ENCODE data around the gene SYPL1.
"Not testable (repeated sequence)": the region's sequence is repeated elsewhere in the genome, so short reads cannot be mapped to it uniquely, and the experiment has no call there.

The SYPL1 gene

GRCh38 chr7:106139265-106140251, 27.4 kb upstream of the SYPL1 start:
- TF ChIP-seq Cebpa-rat (IDR thresholded peaks at IDR 0.05), result no peak
- H4K20me1 ChIP-seq, result no peaks in the 10 kb centered on the region
- no peak overlapping the region for H3K9ac ChIP-seq
- H3K4me1 ChIP-seq, result peaks cover 0 to 8% (median 0%) of the 10 kb centered on the region in 10 experiments; a peak in 1 of 20 replicates
- H3K36me3 ChIP-seq, result no peaks in the 10 kb centered on the region
- no peak overlapping the region for H3K4me3 ChIP-seq
- peak overlapping the region in 1 of 11 experiments; percentile 7; a peak in 1 of 22 replicates for H3K4me2 ChIP-seq
- H3K27ac ChIP-seq, result no peak overlapping the region
- no peaks in the 10 kb centered on the region for H3K27me3 ChIP-seq
- no peaks in the 10 kb centered on the region for H3K9me3 ChIP-seq (replicated peaks in 1 of 11)

DNA sequence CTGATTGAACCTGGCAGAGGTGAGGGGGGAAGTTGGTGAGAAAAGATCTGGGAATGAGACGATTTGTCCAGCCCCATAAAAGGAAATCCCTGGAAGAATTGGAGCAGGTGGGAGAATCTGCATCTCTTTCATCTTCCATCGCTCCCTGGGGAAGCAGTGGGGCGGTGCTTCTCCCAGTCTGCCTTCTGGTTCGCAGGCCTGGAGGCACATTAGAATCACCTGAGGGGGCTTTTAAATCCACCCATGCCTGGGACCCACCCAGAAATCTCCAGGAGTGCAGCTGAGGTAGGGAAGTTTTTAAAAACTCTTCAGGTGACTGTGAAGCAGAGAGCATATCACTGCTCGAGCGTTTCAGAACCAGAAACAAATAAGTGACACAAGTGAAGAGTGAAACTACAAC, 26.7 kb upstream of the SYPL1 start:
- Histone ChIP-seq H3K4me3 (no peak overlapping the region), H3K4me1 (peaks cover 0 to 8% (median 0%) of the 10 kb centered on the region in 10 experiments; a peak in 1 of 20 replicates), H3K9ac (no peak overlapping the region), H4K20me1 (no peaks in the 10 kb centered on the region), H3K27ac (no peak overlapping the region), H3K27me3 (no peaks in the 10 kb centered on the region), H3K9me3 (replicated peaks in 1 of 11) (no peaks in the 10 kb centered on the region), H3K4me2 (no peak overlapping the region), H3K36me3 (no peaks in the 10 kb centered on the region)
- no peak for TF ChIP-seq Cebpa-rat (IDR thresholded peaks at IDR 0.05)

GRCh38 chr7:106138181-106138580, 26.1 kb upstream of the SYPL1 start:
- not testable (repeated sequence) for H3K36me3 ChIP-seq; H3K9me3 ChIP-seq (replicated peaks in 1 of 11); H4K20me1 ChIP-seq; H3K4me1 ChIP-seq; H3K4me2 ChIP-seq; H3K4me3 ChIP-seq; H3K9ac ChIP-seq; H3K27ac ChIP-seq; H3K27me3 ChIP-seq

DNA sequence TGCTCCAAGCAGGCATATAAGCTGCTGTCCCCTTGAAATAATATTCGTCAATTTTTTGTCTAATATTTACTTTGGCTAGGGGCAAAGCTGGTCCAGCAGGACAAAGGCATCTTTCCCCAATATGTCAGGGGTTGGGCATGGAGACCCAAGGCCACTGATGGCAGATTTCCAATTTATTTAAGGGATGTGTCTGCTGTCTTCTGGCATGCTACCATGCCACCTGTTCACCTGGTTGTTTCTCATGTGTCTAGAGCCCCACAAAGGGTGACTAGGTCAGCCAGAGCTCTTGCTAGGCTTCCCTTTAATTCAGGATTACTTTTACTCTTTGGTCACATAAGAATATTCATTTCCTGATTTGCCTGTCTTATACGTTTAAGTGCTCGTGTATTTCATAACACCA, 22.1 kb upstream of the SYPL1 start:
- Histone ChIP-seq H3K36me3 (no peaks in the 10 kb centered on the region), H3K4me3 (no peak overlapping the region), H4K20me1 (no peaks in the 10 kb centered on the region), H3K9ac (no peak overlapping the region), H3K9me3 (replicated peaks in 1 of 11) (no peaks in the 10 kb centered on the region), H3K27ac (no peak overlapping the region), H3K4me2 (no peak overlapping the region), H3K4me1 (no peaks in the 10 kb centered on the region; a peak in 1 of 20 replicates), H3K27me3 (no peaks in the 10 kb centered on the region)
- TF ChIP-seq Cebpa-rat (IDR thresholded peaks at IDR 0.05), result no peak

DNA sequence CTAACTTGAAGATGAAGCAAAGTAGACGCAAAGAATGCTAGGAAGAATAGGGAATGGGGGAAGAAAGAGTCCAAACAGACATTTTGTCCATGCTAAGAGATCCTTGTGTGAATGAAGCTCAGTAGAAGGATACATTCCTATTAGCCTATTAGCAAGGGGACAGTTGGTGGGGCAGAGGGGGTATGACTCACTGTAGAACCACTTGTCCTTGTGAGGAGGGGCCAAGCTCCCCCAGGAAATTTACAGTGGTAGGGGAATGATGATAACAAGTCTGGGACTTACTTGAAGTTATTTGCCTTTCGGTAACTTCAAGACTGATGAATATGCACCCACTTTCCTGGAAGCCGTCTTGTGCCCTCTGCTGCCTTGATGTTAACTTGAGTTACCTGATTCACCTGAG, 17.2 kb upstream of the SYPL1 start:
- Histone ChIP-seq H3K4me2 (no peak overlapping the region), H3K9ac (no peak overlapping the region), H3K9me3 (replicated peaks in 1 of 11) (no peaks in the 10 kb centered on the region), H4K20me1 (no peaks in the 10 kb centered on the region), H3K27ac (no peak overlapping the region), H3K27me3 (no peaks in the 10 kb centered on the region), H3K4me1 (peaks cover 0 to 13% (median 8%) of the 10 kb centered on the region in 10 experiments; a peak in 11 of 20 replicates), H3K36me3 (no peaks in the 10 kb centered on the region), H3K4me3 (no peak overlapping the region)
- no peak for TF ChIP-seq Cebpa-rat (IDR thresholded peaks at IDR 0.05)

- Histone ChIP-seq H3K36me3 (no peaks in the 10 kb centered on the region), H3K27me3 (no peaks in the 10 kb centered on the region), H3K9me3 (replicated peaks in 1 of 11) (no peaks in the 10 kb centered on the region), H3K4me2 (no peak overlapping the region), H4K20me1 (no peaks in the 10 kb centered on the region), H3K4me3 (no peak overlapping the region), H3K27ac (no peak overlapping the region), H3K9ac (no peak overlapping the region), H3K4me1 (peaks cover 0 to 13% (median 8%) of the 10 kb centered on the region in 10 experiments; a peak in 11 of 20 replicates)
- no peak for TF ChIP-seq Cebpa-rat (IDR thresholded peaks at IDR 0.05)
Measured at GRCh38 chr7:106128836-106129235, 16.7 kb upstream of the SYPL1 start.

DNA sequence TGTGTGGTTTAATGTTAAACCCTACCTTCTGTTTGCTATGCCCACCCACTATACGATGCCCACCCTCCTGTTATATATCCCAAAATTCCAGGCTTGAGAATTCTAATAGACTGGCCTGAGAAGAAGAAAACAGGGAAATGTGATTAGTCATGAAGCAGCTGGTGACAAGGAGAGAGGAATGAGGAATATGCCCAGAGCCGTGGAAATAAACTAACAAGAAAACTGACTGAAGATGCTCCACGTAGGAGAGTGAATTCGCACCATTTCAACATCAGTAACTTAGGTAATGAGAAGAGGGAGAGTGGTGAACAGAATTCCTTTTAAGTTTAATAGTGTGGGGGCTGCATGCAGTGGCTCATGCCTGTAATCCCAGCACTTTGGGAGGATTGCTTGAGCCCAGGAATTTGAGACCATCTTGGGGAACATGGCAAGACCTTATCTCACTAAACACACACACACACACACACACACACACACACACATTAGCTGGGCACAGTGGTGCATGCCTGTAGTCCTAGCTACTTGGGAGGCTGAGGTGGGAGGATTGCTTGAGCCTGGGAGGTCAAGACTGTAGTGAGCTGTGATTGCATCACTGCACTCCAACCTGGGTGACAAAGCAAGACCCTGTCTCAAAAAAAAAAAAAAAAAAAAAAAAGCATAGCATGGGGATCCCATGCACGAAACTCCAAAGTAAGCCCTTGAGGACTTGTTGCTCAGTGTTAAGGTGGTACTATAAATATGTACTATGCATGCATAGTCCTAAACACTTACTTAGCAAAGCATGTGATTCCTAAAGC, 16.1 kb upstream of the SYPL1 start:
- Histone ChIP-seq H3K4me3 (no peak overlapping the region), H3K36me3 (no peaks in the 10 kb centered on the region), H3K27me3 (no peaks in the 10 kb centered on the region), H3K9me3 (replicated peaks in 1 of 11) (no peaks in the 10 kb centered on the region), H3K27ac (no peak overlapping the region), H3K9ac (no peak overlapping the region), H3K4me2 (no peak overlapping the region), H4K20me1 (no peaks in the 10 kb centered on the region), H3K4me1 (peaks cover 0 to 13% (median 8%) of the 10 kb centered on the region in 10 experiments; a peak in 11 of 20 replicates)
- no peak for TF ChIP-seq Cebpa-rat (IDR thresholded peaks at IDR 0.05)

GRCh38 chr7:106126170-106126938, 14.2 kb upstream of the SYPL1 start:
- no peaks in the 10 kb centered on the region for H3K27me3 ChIP-seq
- H3K9me3 ChIP-seq (replicated peaks in 1 of 11), result no peaks in the 10 kb centered on the region
- no peak for TF ChIP-seq Cebpa-rat (IDR thresholded peaks at IDR 0.05)
- H3K4me2 ChIP-seq, result peak overlapping the region in 5 of 11 experiments; percentile 1 to 23 (median 3); a peak in 4 of 22 replicates
- peaks cover 0 to 16% (median 10%) of the 10 kb centered on the region in 10 experiments; a peak in 11 of 20 replicates for H3K4me1 ChIP-seq
- no peaks in the 10 kb centered on the region for H3K36me3 ChIP-seq
- H3K4me3 ChIP-seq, result no peak overlapping the region
- no peak overlapping the region for H3K9ac ChIP-seq
- H4K20me1 ChIP-seq, result no peaks in the 10 kb centered on the region
- H3K27ac ChIP-seq, result no peak overlapping the region

- H3K9ac ChIP-seq, result no peak overlapping the region
- H3K4me2 ChIP-seq, result no peak overlapping the region
- H4K20me1 ChIP-seq, result no peaks in the 10 kb centered on the region
- H3K27me3 ChIP-seq, result no peaks in the 10 kb centered on the region
- H3K27ac ChIP-seq, result no peak overlapping the region
- TF ChIP-seq Cebpa-rat (IDR thresholded peaks at IDR 0.05), result no peak
- H3K9me3 ChIP-seq (replicated peaks in 1 of 11), result no peaks in the 10 kb centered on the region
- no peak overlapping the region for H3K4me3 ChIP-seq
- H3K36me3 ChIP-seq, result no peaks in the 10 kb centered on the region
- H3K4me1 ChIP-seq, result peaks cover 0 to 21% (median 10%) of the 10 kb centered on the region in 10 experiments; a peak in 11 of 20 replicates
Measured at GRCh38 chr7:106125417-106125816, 13.3 kb upstream of the SYPL1 start.
